ENCODE data around the gene CDH13. TPM values are rescaled to one million over a fixed set of nuclear protein-coding genes. Genes with fewer than 3 reads are reported as not detected.

CDH13 gene
- total and polyA plus RNA-seq, 2 of the 8 experiments (the other 6 are each of a cell fraction or from before 2014, with no cell fraction given): 2.3 to 2.4 TPM

DNA sequence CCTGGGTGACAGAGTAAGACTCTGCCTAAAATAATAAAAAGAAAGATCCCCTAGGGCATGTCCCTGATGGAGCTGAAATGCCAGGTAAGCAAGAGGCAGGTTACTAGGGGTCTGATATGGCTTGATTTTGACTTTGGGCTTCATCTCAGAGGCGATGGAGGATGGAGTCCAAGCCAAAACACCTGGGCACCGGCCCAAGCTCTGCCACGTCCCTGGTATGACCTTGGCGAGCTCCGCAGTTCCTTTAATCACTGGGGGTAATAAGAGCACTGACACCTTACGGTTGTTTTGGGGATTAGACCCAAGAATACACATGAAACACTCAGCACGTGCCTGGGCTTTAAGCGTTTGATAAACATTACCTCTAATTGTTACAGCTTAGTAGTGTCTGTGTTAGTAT lies 830.2 kb downstream of the CDH13 start:
- H3K56ac ChIP-seq (replicated peaks; ENCODE audit: insufficient read length, low read depth, low read length): no peak overlapping the region
- no peak overlapping the region for H2BK20ac ChIP-seq (ENCODE audit: low read length)
- H3K18ac ChIP-seq (ENCODE audit: extremely low read depth, low read length): no peak overlapping the region
- H3K27me3 ChIP-seq (replicated peaks in 1 of 4; ENCODE audit: control insufficient read depth in 3 of 4, extremely low read depth in 1 of 4, insufficient read depth in 3 of 4, low read length in 3 of 4): no peaks in the 10 kb centered on the region
- H4K8ac ChIP-seq (ENCODE audit: extremely low read depth, insufficient read depth, low read length): no peak overlapping the region
- no peak overlapping the region for H3K4me3 ChIP-seq (ENCODE audit: extremely low read depth in 1 of 4, insufficient read depth in 2 of 4, low read depth in 3 of 4, low read length in 4 of 4)
- H3K79me2 ChIP-seq (ENCODE audit: control insufficient read depth in 1 of 2, insufficient read depth in 2 of 2, low read length in 2 of 2): no peaks in the 10 kb centered on the region
- no peak for FAIRE-seq
- no peaks in the 10 kb centered on the region for H3K4me1 ChIP-seq (replicated peaks in 1 of 4; ENCODE audit: control insufficient read depth in 3 of 4, insufficient read depth in 4 of 4, low read length in 3 of 4)
- no peak overlapping the region for H3K4ac ChIP-seq (replicated peaks; ENCODE audit: insufficient read length, low read depth, low read length)
- H3K4me2 ChIP-seq (ENCODE audit: insufficient read depth in 1 of 2, low read depth in 2 of 2, low read length in 2 of 2): no peak overlapping the region
- CTCF ChIA-PET (ENCODE audit: partially characterized antibody): interaction anchor here (0.7 to 2.9 kb wide), 3 partner anchors 11 to 184 kb away, joined by 3 to 10 read pairs (median 4); no protein-coding TSS in a partner anchor
- no peak overlapping the region for H3K9ac ChIP-seq (replicated peaks in 1 of 4; ENCODE audit: extremely low read depth in 1 of 4, low read depth in 3 of 4, low read length in 3 of 4)
- TF ChIP-seq ASH2L (IDR thresholded peaks at IDR 0.05; ENCODE audit: low read length): no peak
- TF ChIP-seq, protein P1, sequence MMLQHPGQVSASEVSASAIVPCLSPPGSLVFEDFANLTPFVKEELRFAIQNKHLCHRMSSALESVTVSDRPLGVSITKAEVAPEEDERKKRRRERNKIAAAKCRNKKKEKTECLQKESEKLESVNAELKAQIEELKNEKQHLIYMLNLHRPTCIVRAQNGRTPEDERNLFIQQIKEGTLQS (IDR thresholded peaks at IDR 0.05; ENCODE audit: insufficient read depth, low read depth, low read length): no peak
- no peak overlapping the region for H4K91ac ChIP-seq (replicated peaks; ENCODE audit: insufficient read length, low read length)
- H2BK5ac ChIP-seq (ENCODE audit: low read depth, low read length): no peak overlapping the region
- H2BK15ac ChIP-seq (ENCODE audit: low read length): no peak overlapping the region
- H2AK5ac ChIP-seq (ENCODE audit: low read depth, low read length): no peak overlapping the region
- H3K36me3 ChIP-seq (ENCODE audit: control insufficient read depth in 2 of 4, insufficient read depth in 4 of 4, low read length in 3 of 4): no peaks in the 10 kb centered on the region
- H3K79me1 ChIP-seq (ENCODE audit: low read depth, low read length): no peaks in the 10 kb centered on the region
- no peak overlapping the region for H3K14ac ChIP-seq (ENCODE audit: insufficient read length)
- no peaks in the 10 kb centered on the region for H3K9me3 ChIP-seq (ENCODE audit: insufficient read depth in 2 of 2, low read depth in 1 of 2, low read length in 1 of 2)
- no peak overlapping the region for H2BK120ac ChIP-seq (replicated peaks; ENCODE audit: low read depth, low read length)
- H4K5ac ChIP-seq (ENCODE audit: insufficient read length, low read depth, low read length): no peak overlapping the region
- no peak for DNase-seq (ENCODE audit: low read depth in 1 of 2, low spot score in 2 of 2)
- WGBS, 2 experiments (ENCODE audit: extremely low coverage in 1 of 2, insufficient coverage in 1 of 2, insufficient read length in 1 of 2, insufficient replicate concordance in 2 of 2, low coverage in 1 of 2, low lambda C conversion rate in 2 of 2, missing lambda C conversion rate in 1 of 2): 92% methylated on average over 8 of the region's 8 CpGs; no CpG with 5 or more reads in 1 of the 2 experiments
- H3K23ac ChIP-seq (ENCODE audit: insufficient read length): no peak overlapping the region
- no peak overlapping the region for H3K27ac ChIP-seq (ENCODE audit: low read depth, low read length)
- no peak overlapping the region for H2AFZ ChIP-seq (ENCODE audit: low read length)
- no peak overlapping the region for H2BK12ac ChIP-seq (ENCODE audit: low read depth, low read length)
- POLR2A ChIA-PET (ENCODE audit: partially characterized antibody): no interaction called here
- no peaks in the 10 kb centered on the region for H4K20me1 ChIP-seq (replicated peaks in 1 of 2; ENCODE audit: control insufficient read depth in 1 of 2, insufficient read depth in 2 of 2, low read length in 2 of 2)
- H3K23me2 ChIP-seq (ENCODE audit: low read depth, low read length): no peaks in the 10 kb centered on the region
